Measurements from ENCODE around the gene ADISSP. TPM values are rescaled to one million over a fixed set of nuclear protein-coding genes. Genes with fewer than 3 reads are reported as not detected.

The ADISSP gene
- total and polyA plus RNA-seq, 4 donors: 8.5 to 21.1 (median 13.9) TPM

DNA sequence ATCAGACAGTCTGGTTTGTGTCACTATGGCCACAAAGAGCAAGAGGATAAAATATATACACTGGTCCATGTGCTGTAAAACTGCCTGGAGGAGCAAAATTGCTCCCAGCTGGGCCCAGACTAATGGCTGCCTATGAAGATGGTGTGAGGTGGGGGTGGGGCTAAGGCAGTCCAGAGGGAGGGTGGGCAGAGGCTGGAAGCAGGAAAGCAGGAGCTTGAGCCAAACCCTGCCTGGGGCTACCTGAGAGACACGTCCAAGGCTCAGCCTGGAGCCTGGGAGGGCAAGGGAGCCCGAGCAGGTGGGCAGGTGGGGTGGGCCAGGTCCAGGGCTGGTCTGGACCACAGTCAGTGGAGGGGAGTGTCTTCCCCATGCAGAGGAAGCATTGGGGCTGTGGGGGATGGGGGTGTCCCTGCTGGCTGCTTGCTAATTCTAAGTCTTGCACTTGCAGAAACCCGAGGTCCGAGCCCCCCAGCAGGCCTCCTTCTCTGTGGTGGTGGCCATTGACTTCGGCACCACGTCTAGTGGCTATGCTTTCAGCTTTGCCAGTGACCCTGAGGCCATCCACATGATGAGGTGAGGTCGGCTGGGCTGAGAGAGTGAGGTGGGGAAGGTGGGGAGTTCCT is 25.6 kb downstream of the ADISSP start:
- DNase-seq (peak in 1 of 2 donors; percentile 38), ATAC-seq (ENCODE audit: low FRiP score) (no peak)
- H3K36me3 ChIP-seq (ENCODE audit: control insufficient read depth in 1 of 2, insufficient read depth in 2 of 2, low read length in 1 of 2): no peaks in the 10 kb centered on the region
- no peaks in the 10 kb centered on the region for H3K4me1 ChIP-seq (ENCODE audit: control insufficient read depth in 1 of 2, insufficient read depth in 2 of 2, low read length in 2 of 2)
- no peaks in the 10 kb centered on the region for H3K9me3 ChIP-seq (ENCODE audit: control insufficient read depth, low read length)
- intact Hi-C loops (cut with DNase I): no loop called here
- no peaks in the 10 kb centered on the region for H3K27me3 ChIP-seq (ENCODE audit: control insufficient read depth in 1 of 2, insufficient read depth in 2 of 2, low read length in 1 of 2)
- no peak overlapping the region for H3K4me3 ChIP-seq (ENCODE audit: low read length in 2 of 2)
- H3K27ac ChIP-seq (ENCODE audit: low read depth in 1 of 2, low read length in 2 of 2): no peak overlapping the region
- WGBS, 2 donors: 82 to 87% methylated on average over 6 to 7 of the region's 7 CpGs

DNA sequence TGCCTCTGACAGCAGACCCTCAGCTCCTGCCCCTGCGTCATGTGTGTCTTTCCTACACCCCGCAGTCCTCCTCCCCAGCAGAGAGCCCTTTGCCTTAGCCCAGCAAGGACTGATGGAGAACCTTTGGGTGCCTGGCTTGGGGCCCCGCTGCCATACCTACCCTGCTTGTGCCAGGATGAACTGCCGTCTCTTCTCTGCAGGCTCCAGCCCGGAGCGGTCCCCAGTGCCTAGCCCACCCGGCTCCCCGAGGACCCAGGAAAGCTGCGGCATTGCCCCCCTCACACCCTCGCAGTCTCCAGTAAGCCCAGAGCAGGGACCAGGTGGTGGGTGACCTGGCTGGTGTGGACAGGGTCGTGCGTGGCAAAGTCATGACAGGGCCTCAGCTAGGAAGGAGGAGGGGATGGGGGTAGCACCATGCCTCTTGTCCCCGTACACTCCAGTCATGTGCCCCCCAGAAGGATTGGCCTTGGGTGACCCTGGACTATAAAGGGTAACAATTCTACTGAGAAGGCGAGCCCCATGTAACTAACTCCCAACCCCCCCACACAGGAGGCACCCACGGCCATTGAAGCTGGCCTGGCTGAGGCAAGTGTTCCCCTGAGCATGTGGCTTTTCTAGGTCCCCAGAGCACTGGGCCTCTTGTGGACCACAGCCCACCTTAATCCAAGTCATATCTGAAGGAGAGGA is 26.8 kb downstream of the ADISSP start:
- intact Hi-C loops (cut with DNase I): no loop called here
- Histone ChIP-seq H3K36me3 (ENCODE audit: control insufficient read depth in 1 of 2, insufficient read depth in 2 of 2, low read length in 1 of 2) (no peaks in the 10 kb centered on the region), H3K4me1 (ENCODE audit: control insufficient read depth in 1 of 2, insufficient read depth in 2 of 2, low read length in 2 of 2) (no peaks in the 10 kb centered on the region), H3K4me3 (ENCODE audit: low read length in 2 of 2) (no peak overlapping the region), H3K27me3 (ENCODE audit: control insufficient read depth in 1 of 2, insufficient read depth in 2 of 2, low read length in 1 of 2) (no peaks in the 10 kb centered on the region), H3K27ac (ENCODE audit: low read depth in 1 of 2, low read length in 2 of 2) (no peak overlapping the region), H3K9me3 (ENCODE audit: control insufficient read depth, low read length) (no peaks in the 10 kb centered on the region)
- DNase-seq: peak in 1 of 2 donors; percentile 34
- WGBS, 2 donors: 92 to 93% methylated on average over 15 of the region's 15 CpGs
- ATAC-seq (ENCODE audit: low FRiP score): no peak

GRCh38 chr20:3739926-3740451 is 27.6 kb downstream of the ADISSP start:
- intact Hi-C loops (cut with DNase I): no loop called here
- Histone ChIP-seq H3K4me1 (ENCODE audit: control insufficient read depth in 1 of 2, insufficient read depth in 2 of 2, low read length in 2 of 2) (no peaks in the 10 kb centered on the region), H3K9me3 (ENCODE audit: control insufficient read depth, low read length) (no peaks in the 10 kb centered on the region), H3K4me3 (ENCODE audit: low read length in 2 of 2) (no peak overlapping the region), H3K27me3 (ENCODE audit: control insufficient read depth in 1 of 2, insufficient read depth in 2 of 2, low read length in 1 of 2) (no peaks in the 10 kb centered on the region), H3K36me3 (ENCODE audit: control insufficient read depth in 1 of 2, insufficient read depth in 2 of 2, low read length in 1 of 2) (no peaks in the 10 kb centered on the region), H3K27ac (ENCODE audit: low read depth in 1 of 2, low read length in 2 of 2) (no peak overlapping the region)
- ATAC-seq (ENCODE audit: low FRiP score) (no peak), DNase-seq (peak in 1 of 2 donors; percentile 10)
- 78 to 86% methylated on average over 7 of the region's 7 CpGs for WGBS, 2 donors

GRCh38 chr20:3739054-3739925 is 28.3 kb downstream of the ADISSP start:
- H3K27me3 ChIP-seq (ENCODE audit: control insufficient read depth in 1 of 2, insufficient read depth in 2 of 2, low read length in 1 of 2): no peaks in the 10 kb centered on the region
- no peaks in the 10 kb centered on the region for H3K4me1 ChIP-seq (ENCODE audit: control insufficient read depth in 1 of 2, insufficient read depth in 2 of 2, low read length in 2 of 2)
- no peak overlapping the region for H3K27ac ChIP-seq (ENCODE audit: low read depth in 1 of 2, low read length in 2 of 2)
- no peaks in the 10 kb centered on the region for H3K36me3 ChIP-seq (ENCODE audit: control insufficient read depth in 1 of 2, insufficient read depth in 2 of 2, low read length in 1 of 2)
- H3K9me3 ChIP-seq (ENCODE audit: control insufficient read depth, low read length): no peaks in the 10 kb centered on the region
- H3K4me3 ChIP-seq (ENCODE audit: low read length in 2 of 2): no peak overlapping the region
- DNase-seq (peak in 1 of 2 donors; percentile 36), ATAC-seq (ENCODE audit: low FRiP score) (peak; percentile 62)
- intact Hi-C loops (cut with DNase I): no loop called here
- WGBS, 2 donors: 82 to 86% methylated on average over 19 of the region's 19 CpGs

- 82 to 83% methylated on average over 11 of the region's 11 CpGs for WGBS, 2 donors
- Histone ChIP-seq H3K36me3 (ENCODE audit: control insufficient read depth in 1 of 2, insufficient read depth in 2 of 2, low read length in 1 of 2) (no peaks in the 10 kb centered on the region), H3K27ac (ENCODE audit: low read depth in 1 of 2, low read length in 2 of 2) (no peak overlapping the region), H3K27me3 (ENCODE audit: control insufficient read depth in 1 of 2, insufficient read depth in 2 of 2, low read length in 1 of 2) (no peaks in the 10 kb centered on the region), H3K4me3 (ENCODE audit: low read length in 2 of 2) (no peak overlapping the region), H3K9me3 (ENCODE audit: control insufficient read depth, low read length) (no peaks in the 10 kb centered on the region), H3K4me1 (ENCODE audit: control insufficient read depth in 1 of 2, insufficient read depth in 2 of 2, low read length in 2 of 2) (no peaks in the 10 kb centered on the region)
- intact Hi-C loops (cut with DNase I): no loop called here
- DNase-seq (no peak), ATAC-seq (ENCODE audit: low FRiP score) (no peak)
Observed at GRCh38 chr20:3738111-3739053, 29.2 kb downstream of the ADISSP start.

GRCh38 chr20:3735768-3736167 is 31.8 kb downstream of the ADISSP start:
- no peak for DNase-seq
- intact Hi-C loops (cut with DNase I): no loop called here
- Histone ChIP-seq H3K4me3 (ENCODE audit: low read length in 2 of 2) (no peak overlapping the region), H3K9me3 (ENCODE audit: control insufficient read depth, low read length) (no peaks in the 10 kb centered on the region), H3K27me3 (ENCODE audit: control insufficient read depth in 1 of 2, insufficient read depth in 2 of 2, low read length in 1 of 2) (no peaks in the 10 kb centered on the region), H3K27ac (ENCODE audit: low read depth in 1 of 2, low read length in 2 of 2) (no peak overlapping the region), H3K36me3 (ENCODE audit: control insufficient read depth in 1 of 2, insufficient read depth in 2 of 2, low read length in 1 of 2) (no peaks in the 10 kb centered on the region), H3K4me1 (ENCODE audit: control insufficient read depth in 1 of 2, insufficient read depth in 2 of 2, low read length in 2 of 2) (no peaks in the 10 kb centered on the region)
- 91 to 92% methylated on average over 4 of the region's 4 CpGs for WGBS, 2 donors
- no peak for ATAC-seq (ENCODE audit: low FRiP score)

GRCh38 chr20:3734111-3734843 is 33.3 kb downstream of the ADISSP start:
- Histone ChIP-seq H3K4me3 (ENCODE audit: low read length in 2 of 2) (no peak overlapping the region), H3K27ac (ENCODE audit: low read depth in 1 of 2, low read length in 2 of 2) (no peak overlapping the region), H3K9me3 (ENCODE audit: control insufficient read depth, low read length) (no peaks in the 10 kb centered on the region), H3K27me3 (ENCODE audit: control insufficient read depth in 1 of 2, insufficient read depth in 2 of 2, low read length in 1 of 2) (no peaks in the 10 kb centered on the region), H3K36me3 (ENCODE audit: control insufficient read depth in 1 of 2, insufficient read depth in 2 of 2, low read length in 1 of 2) (no peaks in the 10 kb centered on the region), H3K4me1 (ENCODE audit: control insufficient read depth in 1 of 2, insufficient read depth in 2 of 2, low read length in 2 of 2) (no peaks in the 10 kb centered on the region)
- WGBS, 2 donors: 74 to 80% methylated on average over 12 of the region's 12 CpGs
- ATAC-seq (ENCODE audit: low FRiP score): no peak
- no peak for DNase-seq
- intact Hi-C loops (cut with DNase I): no loop called here

All from aorta (tissue), 5 donors.